ENCODE data around the gene SDC3. TPM values are rescaled to one million over a fixed set of nuclear protein-coding genes. Genes with fewer than 3 reads are reported as not detected.

The SDC3 gene
- total RNA-seq, 1 donor from 2014 or later, result 23.0 TPM

DNA sequence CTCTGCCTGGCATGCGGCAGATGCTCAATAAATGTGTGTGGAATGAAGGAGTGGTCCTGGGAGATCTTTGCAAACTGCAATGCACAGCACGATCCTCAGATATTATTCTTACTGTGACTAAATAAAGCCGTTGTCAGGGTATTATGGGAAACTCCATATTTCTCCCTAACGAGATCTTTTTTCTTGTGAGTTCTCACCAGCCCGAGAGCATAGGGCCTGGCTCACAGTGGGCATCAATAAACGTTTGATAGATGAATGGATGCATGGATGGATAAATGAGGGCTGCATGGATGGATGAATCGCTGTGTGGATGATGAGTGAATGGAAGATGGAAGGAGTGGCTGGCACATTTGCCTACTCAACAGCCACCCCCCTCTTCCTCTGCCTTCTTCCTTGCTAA is 69.6 kb downstream of the SDC3 start:
- Histone ChIP-seq H3K4me1 (peaks cover 35% of the 10 kb centered on the region), H3K4me2 (no peak overlapping the region), H3K27ac (no peak overlapping the region), H4K20me1 (ENCODE audit: low read depth) (no peaks in the 10 kb centered on the region), H3K4me3 (no peak overlapping the region), H2AFZ (replicated peaks) (no peak overlapping the region), H3K79me2 (ENCODE audit: low read depth) (no peaks in the 10 kb centered on the region), H3K9me3 (ENCODE audit: low read depth) (no peaks in the 10 kb centered on the region), H3F3A (ENCODE audit: low read depth) (peaks cover 20% of the 10 kb centered on the region), H3K9ac (no peak overlapping the region), H3K27me3 (peaks cover 2% of the 10 kb centered on the region), H3K36me3 (no peaks in the 10 kb centered on the region)
- Mint-ChIP-seq H3K27me3 (ENCODE audit: insufficient read depth, low read depth) (peaks cover 21% of the 10 kb centered on the region), H3K4me1 (peaks cover 43% of the 10 kb centered on the region), H3K9me3 (peaks cover 3% of the 10 kb centered on the region), H3K4me3 (no peak overlapping the region), H3K27ac (peak overlapping the region; percentile 89), H3K36me3 (no peaks in the 10 kb centered on the region)
- no peak for DNase-seq (ENCODE audit: low spot score)
- no peak for TF ChIP-seq EZH2 (IDR thresholded peaks at IDR 0.05)

DNA sequence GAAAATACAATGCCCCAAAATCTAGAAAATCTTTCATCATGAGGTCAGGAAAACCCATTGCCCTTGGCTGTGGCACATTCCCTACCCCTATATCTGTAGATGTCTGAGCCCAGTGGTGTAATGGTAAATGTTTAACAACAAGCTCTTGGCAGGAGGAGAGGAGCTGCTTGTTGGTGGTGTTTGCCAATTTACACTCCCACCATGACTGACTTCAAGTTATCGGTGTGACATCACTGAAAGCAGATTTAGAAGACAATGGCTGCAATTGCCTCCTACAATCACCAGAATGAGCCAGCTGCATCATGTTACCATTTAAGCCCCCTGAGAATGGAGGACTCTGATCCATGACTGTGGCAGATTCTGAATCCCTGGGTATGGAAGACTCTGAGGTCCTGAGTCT is 70.9 kb downstream of the SDC3 start:
- Histone ChIP-seq H3K9me3 (ENCODE audit: low read depth) (no peaks in the 10 kb centered on the region), H3K4me1 (peaks cover 28% of the 10 kb centered on the region), H4K20me1 (ENCODE audit: low read depth) (no peaks in the 10 kb centered on the region), H3K4me3 (no peak overlapping the region), H3K27me3 (peaks cover 2% of the 10 kb centered on the region), H3K4me2 (no peak overlapping the region), H2AFZ (replicated peaks) (no peak overlapping the region), H3K27ac (no peak overlapping the region), H3K36me3 (no peaks in the 10 kb centered on the region), H3F3A (ENCODE audit: low read depth) (peaks cover 16% of the 10 kb centered on the region), H3K9ac (no peak overlapping the region), H3K79me2 (ENCODE audit: low read depth) (no peaks in the 10 kb centered on the region)
- H3K4me3 Mint-ChIP-seq, result no peak overlapping the region
- peaks cover 3% of the 10 kb centered on the region for H3K9me3 Mint-ChIP-seq
- peaks cover 12% of the 10 kb centered on the region for H3K27me3 Mint-ChIP-seq (ENCODE audit: insufficient read depth, low read depth)
- peaks cover 34% of the 10 kb centered on the region for H3K4me1 Mint-ChIP-seq
- peak overlapping the region; percentile 44 for H3K27ac Mint-ChIP-seq
- H3K36me3 Mint-ChIP-seq, result no peaks in the 10 kb centered on the region
- TF ChIP-seq, protein P1, sequence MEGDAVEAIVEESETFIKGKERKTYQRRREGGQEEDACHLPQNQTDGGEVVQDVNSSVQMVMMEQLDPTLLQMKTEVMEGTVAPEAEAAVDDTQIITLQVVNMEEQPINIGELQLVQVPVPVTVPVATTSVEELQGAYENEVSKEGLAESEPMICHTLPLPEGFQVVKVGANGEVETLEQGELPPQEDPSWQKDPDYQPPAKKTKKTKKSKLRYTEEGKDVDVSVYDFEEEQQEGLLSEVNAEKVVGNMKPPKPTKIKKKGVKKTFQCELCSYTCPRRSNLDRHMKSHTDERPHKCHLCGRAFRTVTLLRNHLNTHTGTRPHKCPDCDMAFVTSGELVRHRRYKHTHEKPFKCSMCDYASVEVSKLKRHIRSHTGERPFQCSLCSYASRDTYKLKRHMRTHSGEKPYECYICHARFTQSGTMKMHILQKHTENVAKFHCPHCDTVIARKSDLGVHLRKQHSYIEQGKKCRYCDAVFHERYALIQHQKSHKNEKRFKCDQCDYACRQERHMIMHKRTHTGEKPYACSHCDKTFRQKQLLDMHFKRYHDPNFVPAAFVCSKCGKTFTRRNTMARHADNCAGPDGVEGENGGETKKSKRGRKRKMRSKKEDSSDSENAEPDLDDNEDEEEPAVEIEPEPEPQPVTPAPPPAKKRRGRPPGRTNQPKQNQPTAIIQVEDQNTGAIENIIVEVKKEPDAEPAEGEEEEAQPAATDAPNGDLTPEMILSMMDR (IDR thresholded peaks at IDR 0.05), result no peak
- TF ChIP-seq EZH2 (IDR thresholded peaks at IDR 0.05) (no peak), EZH2phosphoT487 (IDR thresholded peaks at IDR 0.05) (no peak)
- no peak for DNase-seq (ENCODE audit: low spot score)

DNA sequence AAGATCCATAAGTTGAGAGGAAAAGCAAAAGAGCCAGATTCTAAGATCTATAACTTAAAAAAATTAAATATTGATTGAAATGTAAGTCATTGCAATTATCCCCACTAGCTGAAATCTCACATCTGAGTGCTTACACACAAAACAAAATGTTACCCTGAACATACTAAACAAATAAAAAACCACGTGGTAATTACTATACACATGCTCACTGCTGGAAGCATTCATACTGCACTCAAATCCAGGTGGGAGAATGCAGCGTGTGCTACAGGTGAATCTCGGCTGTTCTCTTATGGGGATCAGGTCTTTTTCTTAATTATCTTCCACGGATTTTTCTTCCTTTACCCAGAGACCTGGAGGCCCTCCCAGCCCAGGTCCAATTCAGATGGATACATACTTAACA is 74.3 kb downstream of the SDC3 start:
- no peaks in the 10 kb centered on the region for H3F3A ChIP-seq (ENCODE audit: low read depth)
- H3K4me3 ChIP-seq, result no peak overlapping the region
- H4K20me1 ChIP-seq (ENCODE audit: low read depth), result no peaks in the 10 kb centered on the region

DNA sequence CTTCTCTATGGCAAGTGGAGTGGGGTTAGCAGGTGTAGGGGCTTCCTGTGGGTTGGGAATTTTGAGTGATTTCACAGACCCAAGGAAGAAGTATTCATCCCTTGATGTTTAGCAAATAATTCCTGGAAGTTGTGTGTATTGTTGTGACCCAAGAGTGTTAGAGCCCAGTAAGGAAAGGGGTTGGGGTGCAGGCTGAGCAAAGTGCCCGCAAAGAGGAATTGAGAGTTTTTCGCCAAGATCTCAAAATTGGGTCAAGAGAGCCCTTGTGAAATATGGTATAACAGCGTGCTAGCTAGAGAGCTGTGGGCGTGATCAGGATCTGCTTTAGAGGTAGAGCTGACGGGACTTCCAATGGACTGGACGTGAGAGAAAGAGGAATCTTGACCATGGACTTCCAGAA is 78.0 kb downstream of the SDC3 start:
- no peak for DNase-seq (ENCODE audit: low spot score)
- Histone ChIP-seq H3K4me1 (no peaks in the 10 kb centered on the region), H3K4me2 (no peak overlapping the region), H3K27me3 (peaks cover 13% of the 10 kb centered on the region), H3F3A (ENCODE audit: low read depth) (no peaks in the 10 kb centered on the region), H3K9ac (no peak overlapping the region), H3K9me3 (ENCODE audit: low read depth) (no peaks in the 10 kb centered on the region), H3K4me3 (no peak overlapping the region), H4K20me1 (ENCODE audit: low read depth) (no peaks in the 10 kb centered on the region), H3K36me3 (no peaks in the 10 kb centered on the region), H2AFZ (replicated peaks) (no peak overlapping the region), H3K79me2 (ENCODE audit: low read depth) (no peaks in the 10 kb centered on the region), H3K27ac (no peak overlapping the region)
- Mint-ChIP-seq H3K4me1 (peaks cover 3% of the 10 kb centered on the region), H3K27ac (peak overlapping the region; percentile 3), H3K36me3 (no peaks in the 10 kb centered on the region), H3K27me3 (ENCODE audit: insufficient read depth, low read depth) (peaks cover 10% of the 10 kb centered on the region), H3K9me3 (peaks cover 6% of the 10 kb centered on the region), H3K4me3 (no peak overlapping the region)
- TF ChIP-seq EZH2 (IDR thresholded peaks at IDR 0.05) (no peak), EZH2phosphoT487 (IDR thresholded peaks at IDR 0.05) (no peak)
- TF ChIP-seq, protein P1 (IDR thresholded peaks at IDR 0.05), result no peak

More for the DNA sequence above, 74.3 kb downstream of the SDC3 start:
- H3K79me2 ChIP-seq (ENCODE audit: low read depth), result no peaks in the 10 kb centered on the region
- H3K36me3 ChIP-seq, result no peaks in the 10 kb centered on the region
- Mint-ChIP-seq H3K27ac (no peak overlapping the region), H3K9me3 (peaks cover 6% of the 10 kb centered on the region), H3K4me1 (peaks cover 8% of the 10 kb centered on the region), H3K4me3 (no peak overlapping the region), H3K36me3 (no peaks in the 10 kb centered on the region), H3K27me3 (ENCODE audit: insufficient read depth, low read depth) (peaks cover 9% of the 10 kb centered on the region)
- DNase-seq (ENCODE audit: low spot score), result no peak
- H3K27me3 ChIP-seq, result no peaks in the 10 kb centered on the region
- H3K4me1 ChIP-seq, result peaks cover 5% of the 10 kb centered on the region
- no peak overlapping the region for H3K4me2 ChIP-seq
- H3K9ac ChIP-seq, result no peak overlapping the region
- H2AFZ ChIP-seq (replicated peaks), result no peak overlapping the region
- H3K27ac ChIP-seq, result no peak overlapping the region
- no peak for TF ChIP-seq EZH2phosphoT487 (IDR thresholded peaks at IDR 0.05)
- TF ChIP-seq, protein P1 (IDR thresholded peaks at IDR 0.05), result no peak
- TF ChIP-seq EZH2 (IDR thresholded peaks at IDR 0.05), result no peak
- H3K9me3 ChIP-seq (ENCODE audit: low read depth), result no peaks in the 10 kb centered on the region

All from neural progenitor cell (in vitro differentiated cells).